Fibroblast of villous mesenchyme (primary cell): ENCODE data around the gene ROCK2. TPM values are rescaled to one million over a fixed set of nuclear protein-coding genes. Genes with fewer than 3 reads are reported as not detected.
"Not testable (repeated sequence)": the region's sequence is repeated elsewhere in the genome, so short reads cannot be mapped to it uniquely, and the experiment has no call there.

ENCODE experiments used
- DNase-seq: peaks from one replicate; pipeline ENCODE4 v3.0.0-alpha.2; 2010; ENCODE audit warnings: low read depth
- H3K4me3 ChIP-seq: 2 replicates; pipeline ENCODE4 v1.5.1; 2011; ENCODE audit warnings: low read depth, mild to moderate bottlenecking, low read length
- total RNA-seq: library from RNA; depleted of rRNA; stranded (reverse); fragments of >200 nt; gene quantifications from 2 replicates; pipeline ENCODE4 v1.2.3, GENCODE V29; 2012
- TF ChIP-seq, protein P1 (sequence below): IDR thresholded peaks from 2 replicates; pipeline ENCODE4 v1.5.1; 2012; ENCODE audit warnings: low read depth, mild to moderate bottlenecking, low read length; ENCODE audit not compliant: insufficient read depth

ROCK2 gene
- total RNA-seq, 1 donor: 54.0 TPM

- no peak overlapping the region for H3K4me3 ChIP-seq
- DNase-seq: no peak
- TF ChIP-seq, protein P1, sequence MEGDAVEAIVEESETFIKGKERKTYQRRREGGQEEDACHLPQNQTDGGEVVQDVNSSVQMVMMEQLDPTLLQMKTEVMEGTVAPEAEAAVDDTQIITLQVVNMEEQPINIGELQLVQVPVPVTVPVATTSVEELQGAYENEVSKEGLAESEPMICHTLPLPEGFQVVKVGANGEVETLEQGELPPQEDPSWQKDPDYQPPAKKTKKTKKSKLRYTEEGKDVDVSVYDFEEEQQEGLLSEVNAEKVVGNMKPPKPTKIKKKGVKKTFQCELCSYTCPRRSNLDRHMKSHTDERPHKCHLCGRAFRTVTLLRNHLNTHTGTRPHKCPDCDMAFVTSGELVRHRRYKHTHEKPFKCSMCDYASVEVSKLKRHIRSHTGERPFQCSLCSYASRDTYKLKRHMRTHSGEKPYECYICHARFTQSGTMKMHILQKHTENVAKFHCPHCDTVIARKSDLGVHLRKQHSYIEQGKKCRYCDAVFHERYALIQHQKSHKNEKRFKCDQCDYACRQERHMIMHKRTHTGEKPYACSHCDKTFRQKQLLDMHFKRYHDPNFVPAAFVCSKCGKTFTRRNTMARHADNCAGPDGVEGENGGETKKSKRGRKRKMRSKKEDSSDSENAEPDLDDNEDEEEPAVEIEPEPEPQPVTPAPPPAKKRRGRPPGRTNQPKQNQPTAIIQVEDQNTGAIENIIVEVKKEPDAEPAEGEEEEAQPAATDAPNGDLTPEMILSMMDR: no peak
Measured at GRCh38 chr2:11256166-11256565, 88.3 kb downstream of the ROCK2 start.

DNA sequence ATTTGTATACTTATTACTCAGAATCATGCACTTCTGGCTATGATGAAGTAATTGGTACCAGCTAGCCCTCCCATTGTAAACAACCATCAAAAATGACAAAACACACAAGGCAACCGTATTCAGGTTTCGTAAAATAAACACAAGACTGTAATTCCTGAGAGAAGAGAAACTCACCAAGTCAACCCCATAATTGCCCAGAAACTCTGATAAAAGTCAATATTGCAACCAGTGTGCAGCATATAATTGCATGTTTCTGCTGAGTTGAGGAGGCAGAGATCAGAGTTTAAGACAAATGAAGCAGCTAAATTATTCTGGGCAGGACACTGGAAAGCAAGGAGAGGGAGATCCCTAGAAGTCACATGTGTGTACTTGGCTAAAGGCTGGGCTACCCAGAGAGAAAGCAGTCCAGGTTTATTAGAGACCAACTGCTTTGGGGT is 90.3 kb downstream of the ROCK2 start:
- peak; percentile 73 for DNase-seq
- no peak overlapping the region for H3K4me3 ChIP-seq
- TF ChIP-seq, protein P1: no peak

DNA sequence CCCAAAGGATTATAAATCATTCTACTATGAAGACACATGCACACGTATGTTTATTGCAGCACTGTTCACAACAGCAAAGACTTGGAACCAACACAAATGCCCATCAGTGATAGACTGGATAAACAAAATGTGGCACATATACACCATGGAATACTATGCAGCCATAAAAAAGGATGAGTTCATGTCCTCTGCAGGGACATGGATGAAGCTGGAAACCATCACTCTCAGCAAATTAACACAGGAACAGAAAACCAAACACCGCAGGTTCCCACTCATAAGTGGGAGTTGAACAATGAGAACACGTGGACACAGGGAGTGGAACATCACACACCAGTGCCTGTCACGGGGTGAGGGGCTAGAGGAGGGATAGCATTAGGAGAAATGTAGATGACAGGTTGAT is 92.0 kb downstream of the ROCK2 start:
- not testable (repeated sequence) for H3K4me3 ChIP-seq, DNase-seq

- DNase-seq: no peak
Measured at GRCh38 chr2:11250400-11251196, 93.8 kb downstream of the ROCK2 start.

GRCh38 chr2:11245322-11245721 is 99.1 kb downstream of the ROCK2 start:
- TF ChIP-seq, protein P1: no peak
- no peak for DNase-seq
- no peak overlapping the region for H3K4me3 ChIP-seq

More at GRCh38 chr2:11250400-11251196, 93.8 kb downstream of the ROCK2 start:
- H3K4me3 ChIP-seq: no peak overlapping the region
- TF ChIP-seq, protein P1: no peak

- TF ChIP-seq, protein P1: no peak
- DNase-seq: no peak
- H3K4me3 ChIP-seq: no peak overlapping the region
Measured at GRCh38 chr2:11244091-11244826, 100.2 kb downstream of the ROCK2 start.

DNA sequence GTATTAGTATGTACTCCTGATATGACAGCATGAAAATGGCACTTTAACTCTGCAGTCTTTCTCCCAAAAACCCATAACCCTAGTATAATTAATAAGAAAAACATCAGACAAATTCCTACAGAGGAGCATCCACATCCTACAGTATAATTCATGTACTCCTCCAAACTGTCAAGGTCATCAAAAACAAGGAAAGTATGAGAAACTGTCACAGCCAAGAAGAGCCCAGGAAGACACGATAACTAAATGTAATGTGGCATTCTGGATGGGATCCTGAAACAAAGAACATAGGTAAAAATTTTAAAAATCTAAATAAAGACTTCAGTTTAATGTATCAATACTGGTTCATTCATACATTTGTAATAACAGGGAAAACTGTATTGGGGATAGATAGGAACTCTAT is 100.9 kb downstream of the ROCK2 start:
- TF ChIP-seq, protein P1: no peak
- no peak overlapping the region for H3K4me3 ChIP-seq
- no peak for DNase-seq
